Measurements from ENCODE around the gene TSHR. TPM values are rescaled to one million over a fixed set of nuclear protein-coding genes. Genes with fewer than 3 reads are reported as not detected.

TSHR gene
- total RNA-seq, 1 experiment from 2014 or later = not detected

- Histone ChIP-seq H2AK5ac (ENCODE audit: insufficient read length, low read length) (no peak overlapping the region), H2BK12ac (ENCODE audit: insufficient read length, low read depth, low read length) (no peak overlapping the region), H3K4ac (ENCODE audit: low read depth, low read length) (no peak overlapping the region), H3K23ac (ENCODE audit: insufficient read length, low read depth, low read length) (no peak overlapping the region), H4K8ac (replicated peaks; ENCODE audit: insufficient read length, low read depth, low read length) (no peak overlapping the region), H3K79me2 (ENCODE audit: insufficient read depth, low read length) (no peaks in the 10 kb centered on the region), H4K91ac (ENCODE audit: insufficient read length, low read depth, low read length) (no peak overlapping the region), H2AFZ (ENCODE audit: low read length) (no peak overlapping the region), H3K9me3 (ENCODE audit: control insufficient read depth, low read depth, low read length) (no peaks in the 10 kb centered on the region), H3K79me1 (ENCODE audit: insufficient read depth, low read depth, low read length, poor library complexity, severe bottlenecking) (no peaks in the 10 kb centered on the region), H3K14ac (ENCODE audit: insufficient read depth, low read length) (no peak overlapping the region), H3K27ac (ENCODE audit: insufficient read length, low read depth, low read length) (no peak overlapping the region), H3K23me2 (ENCODE audit: insufficient read length, low read depth, low read length, poor library complexity, severe bottlenecking) (no peaks in the 10 kb centered on the region), H3K56ac (ENCODE audit: insufficient read length, low read depth, low read length) (no peak overlapping the region), H3K18ac (ENCODE audit: insufficient read length, low read depth, low read length) (no peak overlapping the region), H3T11ph (ENCODE audit: low read length) (no peak overlapping the region), H4K5ac (ENCODE audit: insufficient read length, low read depth, low read length) (no peak overlapping the region), H2BK120ac (ENCODE audit: low read depth, low read length, poor library complexity, severe bottlenecking) (no peak overlapping the region), H3K27me3 (ENCODE audit: insufficient read depth, low read length) (no peaks in the 10 kb centered on the region), H2BK15ac (ENCODE audit: low read depth, low read length) (no peak overlapping the region), H2BK20ac (ENCODE audit: low read depth, low read length, poor library complexity, severe bottlenecking) (no peak overlapping the region), H3K4me2 (ENCODE audit: insufficient read depth, insufficient read length, low read length) (no peak overlapping the region), H3K4me1 (ENCODE audit: insufficient read depth, low read length) (no peaks in the 10 kb centered on the region), H4K20me1 (ENCODE audit: control insufficient read depth, insufficient read depth, insufficient read length) (no peaks in the 10 kb centered on the region), H3K9ac (ENCODE audit: extremely low read depth, insufficient read length, low read length) (no peak overlapping the region), H2BK5ac (ENCODE audit: insufficient read length, low read length) (no peak overlapping the region)
- no peaks in the 10 kb centered on the region for H3K9me3 Mint-ChIP-seq
- TF ChIP-seq CTCF (conservative IDR thresholded peaks at IDR 0.05) = no peak
- no peak overlapping the region for H3K4me3 Mint-ChIP-seq
- peaks cover 6 to 8% of the 10 kb centered on the region in 2 experiments for H3K4me1 Mint-ChIP-seq
- no CpG with 5 or more reads among the region's 1 CpG for WGBS (ENCODE audit: extremely low coverage, insufficient read length, low lambda C conversion rate)
- H3K36me3 Mint-ChIP-seq (ENCODE audit: insufficient read depth in 1 of 3, low read depth in 3 of 3) = no peaks in the 10 kb centered on the region
- no peaks in the 10 kb centered on the region for H3K27me3 Mint-ChIP-seq (ENCODE audit: low read depth)
- H3K27ac Mint-ChIP-seq = no peak overlapping the region
- DNase-seq = no peak
Measured at GRCh38 chr14:81105961-81106360, 150.5 kb downstream of the TSHR start.

Data from H9 (cell line).